HEK293 (cell line): Measurements from ENCODE around the gene PAX2.

Experiments used
- CTCF ChIA-PET: fragments of 350-600 bp; formaldehyde crosslinking; extraction: SDS; loops from one replicate; lab custom pipeline; 2021; ENCODE audit warnings: antibody characterized with exemption; lab: Yijun Ruan, JAX
- POLR2A ChIA-PET: fragments of 300-600 bp; formaldehyde crosslinking; extraction: SDS; loops from one replicate; lab custom pipeline; 2020; ENCODE audit warnings: antibody characterized with exemption, inconsistent platforms; lab: Yijun Ruan, JAX
- H3K27ac ChIP-seq: fragments of 200-500 bp; sonication (Bioruptor generic); 2 replicates; pipeline ENCODE4 v1.5.1; 2014; ENCODE audit warnings: low read depth, low read length, control low read depth, inconsistent platforms; ENCODE audit errors: extremely low read depth
- H3K36me3 ChIP-seq, 2 experiments: fragments of 200-500 bp in 1 of 2; sonication (Bioruptor generic) in 1 of 2; 1 replicate in 1 of 2; 2 replicates in 1 of 2; pipeline ENCODE4 v1.5.1; 2014 to 2017; ENCODE audit warnings: inconsistent platforms in 2 of 2, low read length in 2 of 2; ENCODE audit not compliant: control insufficient read depth in 2 of 2, insufficient read depth in 1 of 2
- H3K4me1 ChIP-seq: fragments of 200-500 bp; sonication (Bioruptor generic); 2 replicates; pipeline ENCODE4 v1.5.1; 2014; ENCODE audit warnings: mild to moderate bottlenecking, low read length, inconsistent platforms; ENCODE audit not compliant: control insufficient read depth, insufficient read depth
- H3K4me3 ChIP-seq: 2 replicates; pipeline ENCODE4 v1.5.1; 2011; ENCODE audit warnings: low read depth, mild to moderate bottlenecking, control low read depth, low read length, moderate library complexity
- H3K9me3 ChIP-seq: fragments of 200-500 bp; sonication (Bioruptor generic); 2 replicates; pipeline ENCODE4 v1.5.1; 2014; ENCODE audit warnings: low read depth, low read length, inconsistent platforms; ENCODE audit not compliant: control insufficient read depth, insufficient read depth
- GLI2 ChIP-seq: fragments of 450-650 bp; formaldehyde crosslinking; IDR thresholded peaks from 2 replicates; pipeline ENCODE4; 2017; ENCODE audit warnings: missing biosample characterization, missing genetic modification characterization, low read depth, borderline replicate concordance
- KLF10 ChIP-seq: fragments of 450-650 bp; IDR thresholded peaks from 2 replicates; pipeline ENCODE4 v1.5.1; 2018; ENCODE audit warnings: missing biosample characterization, mild to moderate bottlenecking, missing genetic modification characterization
- SCRT1 ChIP-seq: fragments of 450-650 bp; formaldehyde crosslinking; IDR thresholded peaks from 2 replicates; pipeline ENCODE4 v1.5.1; 2016; ENCODE audit warnings: missing biosample characterization, missing genetic modification characterization, borderline replicate concordance
- SETDB1 ChIP-seq: IDR thresholded peaks from one replicate; pipeline ENCODE4 v1.6.1; 2017; ENCODE audit warnings: mild to moderate bottlenecking, low read length, moderate library complexity, mixed read lengths; ENCODE audit not compliant: insufficient read length
- SP3 ChIP-seq: fragments of 450-650 bp; formaldehyde crosslinking; IDR thresholded peaks from 2 replicates; pipeline ENCODE4 v1.5.1; 2016; ENCODE audit warnings: missing biosample characterization, missing genetic modification characterization
- ZBTB1 ChIP-seq: fragments of 450-650 bp; formaldehyde crosslinking; IDR thresholded peaks from 2 replicates; pipeline ENCODE4 v1.5.1; 2016; ENCODE audit warnings: missing biosample characterization, missing genetic modification characterization
- ZBTB8A ChIP-seq: fragments of 450-650 bp; formaldehyde crosslinking; IDR thresholded peaks from 2 replicates; pipeline ENCODE4 v1.5.1; 2016; ENCODE audit warnings: missing biosample characterization, missing genetic modification characterization
- ZEB2 ChIP-seq: fragments of 450-650 bp; formaldehyde crosslinking; IDR thresholded peaks from 2 replicates; pipeline ENCODE4 v1.5.1; 2016; ENCODE audit warnings: missing biosample characterization, missing genetic modification characterization
- ZNF335 ChIP-seq: fragments of 450-650 bp; formaldehyde crosslinking; conservative IDR thresholded peaks from 2 replicates; pipeline ENCODE4 v1.5.1; 2016; ENCODE audit warnings: missing biosample characterization, missing genetic modification characterization
- ZNF341 ChIP-seq: fragments of 450-650 bp; formaldehyde crosslinking; IDR thresholded peaks from 2 replicates; pipeline ENCODE4; 2016; ENCODE audit warnings: low read depth, missing biosample characterization, missing genetic modification characterization
- ZNF530 ChIP-seq: fragments of 450-650 bp; formaldehyde crosslinking; IDR thresholded peaks from 2 replicates; pipeline ENCODE4 v1.5.1; 2016; ENCODE audit warnings: low read depth, missing biosample characterization, missing genetic modification characterization
- ZNF600 ChIP-seq: fragments of 450-650 bp; formaldehyde crosslinking; IDR thresholded peaks from 2 replicates; pipeline ENCODE4 v1.5.1; 2016; ENCODE audit warnings: missing biosample characterization, missing genetic modification characterization
- ZNF624 ChIP-seq: fragments of 450-650 bp; formaldehyde crosslinking; IDR thresholded peaks from 2 replicates; pipeline ENCODE4 v1.5.1; 2017; ENCODE audit warnings: missing biosample characterization, missing genetic modification characterization
- ZNF629 ChIP-seq: fragments of 450-650 bp; formaldehyde crosslinking; IDR thresholded peaks from 2 replicates; pipeline ENCODE4 v1.5.1; 2017; ENCODE audit warnings: missing biosample characterization, missing genetic modification characterization
- ZNF843 ChIP-seq: fragments of 450-650 bp; formaldehyde crosslinking; IDR thresholded peaks from 2 replicates; pipeline ENCODE4 v1.5.1; 2016; ENCODE audit warnings: missing biosample characterization, missing genetic modification characterization
- ZSCAN30 ChIP-seq: fragments of 450-650 bp; IDR thresholded peaks from 2 replicates; pipeline ENCODE4 v1.5.1; 2018; ENCODE audit warnings: missing biosample characterization, mild to moderate bottlenecking, missing genetic modification characterization, moderate library complexity
- TF ChIP-seq, protein P1 (sequence below): fragments of 450-650 bp; formaldehyde crosslinking; conservative IDR thresholded peaks from 2 replicates; pipeline ENCODE4 v1.5.1; 2016; ENCODE audit warnings: low read depth, missing biosample characterization, missing genetic modification characterization
- TF ChIP-seq, protein P2 (sequence below): fragments of 450-650 bp; formaldehyde crosslinking; IDR thresholded peaks from 2 replicates; pipeline ENCODE4 v1.5.1; 2016; ENCODE audit warnings: missing biosample characterization, missing genetic modification characterization
- TF ChIP-seq, protein P3 (sequence below): fragments of 450-650 bp; formaldehyde crosslinking; IDR thresholded peaks from 2 replicates; pipeline ENCODE4 v1.5.1; 2016; ENCODE audit warnings: missing biosample characterization, missing genetic modification characterization

The PAX2 gene

DNA sequence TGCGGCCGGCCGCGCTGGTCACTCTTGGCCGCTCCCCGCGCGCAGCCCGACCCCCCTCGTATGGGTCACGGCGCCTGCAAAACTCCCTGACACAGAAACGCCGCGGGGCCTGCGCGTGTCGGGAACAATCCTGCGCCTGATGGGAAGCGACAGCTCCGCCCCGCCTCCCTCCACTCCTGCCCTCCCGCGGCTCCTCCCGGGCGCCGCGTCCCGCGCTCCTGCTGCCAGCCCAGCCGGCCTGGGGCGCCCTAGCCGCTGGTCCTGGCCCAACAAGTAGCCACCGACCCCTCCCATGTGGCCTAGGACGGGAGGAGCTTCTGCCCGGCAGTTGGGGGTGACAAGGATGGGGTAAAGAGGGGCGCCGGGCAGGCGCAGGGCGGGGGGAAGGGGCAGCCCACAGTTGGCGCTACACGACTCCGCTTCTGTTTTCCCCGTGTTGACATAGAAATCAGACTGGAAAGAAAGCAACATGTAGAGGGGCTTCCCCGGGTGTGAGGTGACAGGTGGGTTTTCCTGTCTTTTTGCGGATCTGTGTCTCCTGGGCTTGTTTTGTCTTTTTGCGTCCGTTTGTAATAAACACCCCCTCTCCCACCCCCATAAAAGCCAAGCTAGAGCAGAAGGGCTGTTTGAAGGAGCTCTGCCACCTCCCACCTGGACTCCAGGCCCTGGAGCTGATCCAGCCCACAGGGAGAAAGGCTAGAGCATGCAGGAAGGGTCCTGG is 35.1 kb upstream of the PAX2 start (continued):
- TF ChIP-seq, protein P1, sequence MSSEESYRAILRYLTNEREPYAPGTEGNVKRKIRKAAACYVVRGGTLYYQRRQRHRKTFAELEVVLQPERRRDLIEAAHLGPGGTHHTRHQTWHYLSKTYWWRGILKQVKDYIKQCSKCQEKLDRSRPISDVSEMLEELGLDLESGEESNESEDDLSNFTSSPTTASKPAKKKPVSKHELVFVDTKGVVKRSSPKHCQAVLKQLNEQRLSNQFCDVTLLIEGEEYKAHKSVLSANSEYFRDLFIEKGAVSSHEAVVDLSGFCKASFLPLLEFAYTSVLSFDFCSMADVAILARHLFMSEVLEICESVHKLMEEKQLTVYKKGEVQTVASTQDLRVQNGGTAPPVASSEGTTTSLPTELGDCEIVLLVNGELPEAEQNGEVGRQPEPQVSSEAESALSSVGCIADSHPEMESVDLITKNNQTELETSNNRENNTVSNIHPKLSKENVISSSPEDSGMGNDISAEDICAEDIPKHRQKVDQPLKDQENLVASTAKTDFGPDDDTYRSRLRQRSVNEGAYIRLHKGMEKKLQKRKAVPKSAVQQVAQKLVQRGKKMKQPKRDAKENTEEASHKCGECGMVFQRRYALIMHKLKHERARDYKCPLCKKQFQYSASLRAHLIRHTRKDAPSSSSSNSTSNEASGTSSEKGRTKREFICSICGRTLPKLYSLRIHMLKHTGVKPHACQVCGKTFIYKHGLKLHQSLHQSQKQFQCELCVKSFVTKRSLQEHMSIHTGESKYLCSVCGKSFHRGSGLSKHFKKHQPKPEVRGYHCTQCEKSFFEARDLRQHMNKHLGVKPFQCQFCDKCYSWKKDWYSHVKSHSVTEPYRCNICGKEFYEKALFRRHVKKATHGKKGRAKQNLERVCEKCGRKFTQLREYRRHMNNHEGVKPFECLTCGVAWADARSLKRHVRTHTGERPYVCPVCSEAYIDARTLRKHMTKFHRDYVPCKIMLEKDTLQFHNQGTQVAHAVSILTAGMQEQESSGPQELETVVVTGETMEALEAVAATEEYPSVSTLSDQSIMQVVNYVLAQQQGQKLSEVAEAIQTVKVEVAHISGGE (tag by site-specific recombination), result no peak
- no peak for TF ChIP-seq ZNF530 (tag by site-specific recombination)
- TF ChIP-seq ZBTB1 (tag by site-specific recombination), result no peak
- TF ChIP-seq, protein P2, sequence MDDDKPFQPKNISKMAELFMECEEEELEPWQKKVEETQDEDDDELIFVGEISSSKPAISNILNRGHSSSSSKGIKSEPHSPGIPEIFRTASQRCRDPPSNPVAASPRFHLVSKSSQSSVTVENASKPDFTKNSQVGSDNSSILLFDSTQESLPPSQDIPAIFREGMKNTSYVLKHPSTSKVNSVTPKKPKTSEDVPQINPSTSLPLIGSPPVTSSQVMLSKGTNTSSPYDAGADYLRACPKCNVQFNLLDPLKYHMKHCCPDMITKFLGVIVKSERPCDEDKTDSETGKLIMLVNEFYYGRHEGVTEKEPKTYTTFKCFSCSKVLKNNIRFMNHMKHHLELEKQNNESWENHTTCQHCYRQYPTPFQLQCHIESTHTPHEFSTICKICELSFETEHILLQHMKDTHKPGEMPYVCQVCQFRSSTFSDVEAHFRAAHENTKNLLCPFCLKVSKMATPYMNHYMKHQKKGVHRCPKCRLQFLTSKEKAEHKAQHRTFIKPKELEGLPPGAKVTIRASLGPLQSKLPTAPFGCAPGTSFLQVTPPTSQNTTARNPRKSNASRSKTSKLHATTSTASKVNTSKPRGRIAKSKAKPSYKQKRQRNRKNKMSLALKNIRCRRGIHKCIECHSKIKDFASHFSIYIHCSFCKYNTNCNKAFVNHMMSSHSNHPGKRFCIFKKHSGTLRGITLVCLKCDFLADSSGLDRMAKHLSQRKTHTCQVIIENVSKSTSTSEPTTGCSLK (tag by site-specific recombination), result no peak
- TF ChIP-seq SCRT1 (tag by site-specific recombination), result peak; percentile 60; the same call in 1 of the 2 replicates
- peak; percentile 57 for TF ChIP-seq ZNF335
- TF ChIP-seq ZNF843 (tag by site-specific recombination), result 0 out of 2 replicates have a peak, but pooled peaks have one; percentile 30
- peak; percentile 61 for TF ChIP-seq ZEB2 (tag by site-specific recombination)
- peak; percentile 68 for TF ChIP-seq ZNF600 (tag by site-specific recombination)
- TF ChIP-seq, protein P3, sequence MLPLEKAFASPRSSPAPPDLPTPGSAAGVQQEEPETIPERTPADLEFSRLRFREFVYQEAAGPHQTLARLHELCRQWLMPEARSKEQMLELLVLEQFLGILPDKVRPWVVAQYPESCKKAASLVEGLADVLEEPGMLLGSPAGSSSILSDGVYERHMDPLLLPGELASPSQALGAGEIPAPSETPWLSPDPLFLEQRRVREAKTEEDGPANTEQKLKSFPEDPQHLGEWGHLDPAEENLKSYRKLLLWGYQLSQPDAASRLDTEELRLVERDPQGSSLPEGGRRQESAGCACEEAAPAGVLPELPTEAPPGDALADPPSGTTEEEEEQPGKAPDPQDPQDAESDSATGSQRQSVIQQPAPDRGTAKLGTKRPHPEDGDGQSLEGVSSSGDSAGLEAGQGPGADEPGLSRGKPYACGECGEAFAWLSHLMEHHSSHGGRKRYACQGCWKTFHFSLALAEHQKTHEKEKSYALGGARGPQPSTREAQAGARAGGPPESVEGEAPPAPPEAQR (tag by site-specific recombination), result no peak
- no peak for TF ChIP-seq GLI2 (tag by site-specific recombination)
- peak; percentile 11; the same call in 1 of the 2 replicates for TF ChIP-seq ZNF629 (tag by site-specific recombination)
- no peak for TF ChIP-seq ZSCAN30 (tag by site-specific recombination)

DNA sequence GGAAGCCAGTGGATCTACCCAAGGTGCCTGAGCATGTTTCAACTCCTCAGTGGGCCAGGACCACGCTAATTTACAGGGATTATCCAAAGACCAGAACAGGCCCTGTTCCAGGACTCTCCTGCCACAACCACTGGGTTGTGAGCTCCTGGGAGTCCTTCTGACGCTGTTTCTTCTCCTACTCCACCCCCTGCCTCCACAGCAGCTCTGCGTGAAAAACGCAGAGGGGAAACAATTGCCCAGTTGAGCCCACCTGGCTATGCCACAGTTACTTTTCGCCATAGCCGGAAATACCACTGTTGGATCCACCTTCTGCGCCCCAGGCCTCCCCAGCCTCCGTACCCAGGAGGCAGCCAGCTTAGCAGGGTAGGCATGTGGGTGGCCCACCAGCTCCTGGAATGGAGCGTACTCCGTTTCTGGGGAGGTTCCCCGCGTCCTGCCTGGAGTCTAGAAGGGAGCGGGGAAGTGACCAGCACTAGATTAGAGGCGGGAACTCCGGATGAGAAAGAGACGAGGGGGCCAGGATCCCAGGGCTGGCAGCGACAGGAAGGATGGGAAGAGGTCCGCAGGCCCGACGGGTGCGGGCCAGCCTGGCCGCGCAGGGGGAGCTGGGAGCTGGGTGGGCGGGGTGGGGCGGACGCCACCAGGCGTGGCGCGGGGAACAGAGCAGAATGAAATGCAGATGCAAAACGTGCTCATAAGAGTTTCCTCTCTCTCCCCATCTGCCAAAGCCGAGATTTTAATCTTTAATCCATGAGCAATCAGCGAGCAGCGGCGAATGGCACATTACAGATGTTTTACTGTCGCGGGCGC is 32.1 kb upstream of the PAX2 start:
- CTCF ChIA-PET, result interaction anchor here (0.5 kb wide), 1 partner anchor 151 kb away, joined by 3 read pairs; no protein-coding TSS in a partner anchor
- H3K4me1 ChIP-seq, result peaks cover 3% of the 10 kb centered on the region; the same call in 1 of the 2 replicates
- no peaks in the 10 kb centered on the region for H3K9me3 ChIP-seq
- H3K27ac ChIP-seq, result no peak overlapping the region
- no peaks in the 10 kb centered on the region for H3K36me3 ChIP-seq
- H3K4me3 ChIP-seq, result no peak overlapping the region; the same call in 1 of the 2 replicates
- POLR2A ChIA-PET, result no interaction called here
- TF ChIP-seq ZNF843 (tag by site-specific recombination) (no peak), KLF10 (tag by site-specific recombination) (no peak), ZNF341 (peak; percentile 47), SP3 (tag by site-specific recombination) (no peak), ZNF335 (peak; percentile 66), ZNF624 (tag by site-specific recombination) (no peak), SETDB1 (no peak), ZBTB8A (tag by site-specific recombination) (no peak)
